ENCODE data around the gene FOLR1. TPM values are rescaled to one million over a fixed set of nuclear protein-coding genes. Genes with fewer than 3 reads are reported as not detected.

FOLR1 gene
- total and polyA plus RNA-seq, 2 of the 4 experiments (the other 2 are of a cell fraction) = 0.24 TPM; not detected in 1

- no peak overlapping the region for H4K8ac ChIP-seq (ENCODE audit: low read depth in 2 of 2, low read length in 2 of 2)
- no peak overlapping the region for H2BK5ac ChIP-seq (ENCODE audit: low read depth, low read length, poor library complexity, severe bottlenecking)
- no peak for TF ChIP-seq RAD21 (IDR thresholded peaks at IDR 0.05; ENCODE audit: low read length)
- no peak for TF ChIP-seq MAFK (IDR thresholded peaks at IDR 0.05; ENCODE audit: low read depth, low read length)
- no peak for TF ChIP-seq CEBPB (IDR thresholded peaks at IDR 0.05; ENCODE audit: low read depth, low read length)
- no peak for TF ChIP-seq CHD1 (IDR thresholded peaks at IDR 0.05; ENCODE audit: low read depth, low read length)
- no peak for TF ChIP-seq MAZ (IDR thresholded peaks at IDR 0.05; ENCODE audit: borderline replicate concordance, low read depth, low read length)
- TF ChIP-seq BHLHE40 (IDR thresholded peaks at IDR 0.05; ENCODE audit: low read depth, low read length) = no peak
- H3K4me1 ChIP-seq (ENCODE audit: control insufficient read depth, insufficient read depth, low read length) = peaks cover 4% of the 10 kb centered on the region; the same call in 1 of the 2 replicates
- H2BK120ac ChIP-seq (ENCODE audit: low read depth, low read length) = no peak overlapping the region
- no peaks in the 10 kb centered on the region for H3K36me3 ChIP-seq (ENCODE audit: control insufficient read depth, insufficient read depth, low read length)
- no peak overlapping the region for H2AFZ ChIP-seq (replicated peaks; ENCODE audit: low read length, poor library complexity)
- BruUV-seq (replicated peaks) = no TSS peak
- dilution Hi-C loops (cut with HindIII; ENCODE audit: low sequenced_read_pairs, unreplicated experiment) (no loop called here), intact Hi-C loops (cut with micrococcal nuclease) (no loop called here), in situ Hi-C loops (cut with MboI; ENCODE audit: low sequenced_read_pairs) (no loop called here)
- peaks cover 8% of the 10 kb centered on the region for H4K20me1 ChIP-seq (ENCODE audit: insufficient read depth, low read length)
- H2BK20ac ChIP-seq (ENCODE audit: low read depth, low read length) = no peak overlapping the region
- H4K5ac ChIP-seq (ENCODE audit: low read depth, low read length) = no peak overlapping the region
- no peak overlapping the region for H3K9ac ChIP-seq (ENCODE audit: low read depth, low read length)
- H3K79me1 ChIP-seq (ENCODE audit: low read depth in 1 of 2, low read length in 2 of 2) = peaks cover 11 to 15% of the 10 kb centered on the region in 2 experiments; a peak in 3 of 4 replicates
- no peak overlapping the region for H3K23ac ChIP-seq (ENCODE audit: low read depth, low read length)
- ATAC-seq (ENCODE audit: low read depth) = no peak
- CTCF ChIA-PET = no interaction called here
- no peak overlapping the region for H4K91ac ChIP-seq (ENCODE audit: insufficient read depth, low read depth, low read length)
- 86% methylated on average over 4 of the region's 10 CpGs; no CpG with 5 or more reads in 1 of the 2 experiments for WGBS, 2 experiments (ENCODE audit: extremely low coverage in 2 of 2, insufficient read length in 1 of 2)
- peaks cover 29% of the 10 kb centered on the region for H3K27me3 ChIP-seq (ENCODE audit: control insufficient read depth, insufficient read depth, low read length)
- H2AK9ac ChIP-seq (replicated peaks; ENCODE audit: low read depth, low read length, poor library complexity) = no peak overlapping the region
- H3K4me3 ChIP-seq (ENCODE audit: insufficient read depth, low read depth, low read length) = no peak overlapping the region
- no peak overlapping the region for H3K27ac ChIP-seq (ENCODE audit: insufficient read depth, low read length)
- no peak overlapping the region for H3K14ac ChIP-seq (replicated peaks; ENCODE audit: low read depth, low read length)
- no peak overlapping the region for H3K4me2 ChIP-seq (ENCODE audit: low read depth, low read length)
- DNase-seq = no peak
- H3K4ac ChIP-seq (ENCODE audit: low read depth, low read length) = no peak overlapping the region
- no peaks in the 10 kb centered on the region for H3K9me3 ChIP-seq (ENCODE audit: control insufficient read depth, insufficient read depth, low read length)
- H2AK5ac ChIP-seq (ENCODE audit: low read depth, low read length) = no peak overlapping the region; the same call in 1 of the 2 replicates
- no peak overlapping the region for H2BK15ac ChIP-seq (ENCODE audit: low read depth, low read length)
- POLR2A ChIA-PET (ENCODE audit: unreplicated experiment) = no interaction called here
- peaks cover 4% of the 10 kb centered on the region; the same call in 1 of the 2 replicates for H3K9me1 ChIP-seq (ENCODE audit: insufficient read depth, low read length)
- no peak overlapping the region for H3K56ac ChIP-seq (ENCODE audit: extremely low read depth, insufficient read depth, low read length)
- no peak overlapping the region for H3K18ac ChIP-seq (ENCODE audit: low read depth, low read length)
Measured at GRCh38 chr11:72220696-72221363, 28.9 kb downstream of the FOLR1 start.

Data from IMR-90 (cell line).